DMS 273 (cell line): Measurements from ENCODE around the gene NKPD1.

Source experiments
- DNase-seq: peaks from one replicate; lab custom pipeline; 2025; ENCODE audit not compliant: unreplicated experiment; lab: John Stamatoyannopoulos, UW

NKPD1 gene

DNA sequence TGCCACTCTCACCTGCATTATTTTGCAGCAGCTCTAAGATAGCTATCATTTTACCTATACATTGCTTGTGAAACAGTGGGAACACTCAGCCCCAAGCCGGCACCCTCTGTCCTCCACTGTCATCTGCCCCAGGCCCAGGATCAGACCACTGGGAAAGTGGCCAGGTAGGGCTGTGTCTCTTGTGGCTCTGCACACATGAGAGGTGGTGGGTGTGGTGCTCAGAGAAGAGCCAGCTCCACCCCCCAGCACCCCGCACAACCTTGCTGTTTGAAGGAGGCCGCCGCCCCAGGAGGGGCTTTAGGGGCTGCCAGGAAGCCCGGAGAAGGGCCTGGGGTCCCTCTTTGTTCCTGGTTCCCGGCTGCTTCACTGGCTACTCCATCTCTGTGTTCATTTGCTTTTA is 41.2 kb downstream of the NKPD1 start:
- DNase-seq = no peak

- DNase-seq = peak; percentile 79
Measured at GRCh38 chr19:45118591-45119355, 42.0 kb downstream of the NKPD1 start.

- DNase-seq = no peak
Measured at GRCh38 chr19:45118106-45118505, 42.7 kb downstream of the NKPD1 start.

DNA sequence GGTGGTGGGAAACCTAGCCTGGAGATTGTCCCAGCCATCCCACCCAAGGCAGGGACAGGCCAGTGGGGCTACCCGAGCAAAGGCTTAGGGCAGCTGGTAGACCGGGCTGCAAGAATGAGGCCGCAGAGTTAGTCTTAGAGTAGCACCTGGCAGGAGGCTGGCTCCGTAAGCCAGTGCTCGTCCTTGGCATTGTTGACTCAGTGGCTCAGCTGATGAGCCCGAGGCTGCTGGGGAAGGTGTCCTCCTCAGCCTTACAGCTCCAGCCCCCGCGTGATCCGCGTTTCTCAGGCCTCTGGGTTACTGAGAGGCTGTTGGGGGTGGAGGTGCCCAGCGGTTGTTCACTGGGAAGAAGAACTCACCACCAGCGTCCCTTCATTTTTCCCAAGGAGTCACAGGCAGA is 43.1 kb downstream of the NKPD1 start:
- DNase-seq = peak; percentile 40

GRCh38 chr19:45117167-45117594 is 43.6 kb downstream of the NKPD1 start:
- peak; percentile 68 for DNase-seq

GRCh38 chr19:45115809-45116615 is 44.8 kb downstream of the NKPD1 start:
- DNase-seq = peak; percentile 97

DNA sequence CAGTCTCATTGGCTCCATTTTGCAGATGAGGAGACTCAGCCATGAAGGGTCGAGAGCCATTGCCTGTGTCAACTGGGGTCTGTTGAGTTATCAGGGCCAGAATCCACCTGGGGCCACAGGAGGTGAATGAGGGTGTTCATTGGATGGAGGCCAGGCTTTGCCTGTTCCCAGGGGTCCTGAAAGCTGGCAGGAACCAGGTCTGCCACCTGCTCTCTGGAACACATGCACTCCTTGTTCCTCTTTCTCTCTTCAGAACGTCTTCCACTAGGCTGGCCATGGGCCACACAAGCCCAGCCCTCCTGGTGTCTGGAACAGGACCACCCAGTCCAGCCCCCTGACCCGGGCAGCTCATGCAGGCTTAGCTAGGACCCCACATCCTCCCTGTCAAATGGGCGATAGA is 46.7 kb downstream of the NKPD1 start:
- DNase-seq = peak; percentile 27

- no peak for DNase-seq
Measured at GRCh38 chr19:45113628-45114027, 47.2 kb downstream of the NKPD1 start.

GRCh38 chr19:45112111-45112827 is 48.5 kb downstream of the NKPD1 start:
- DNase-seq = no peak
